HG02885 (cell line): Measurements from ENCODE around the gene TRIO.

ENCODE experiments used
- ATAC-seq: cut with Tn5 transposase; IDR thresholded peaks from one replicate; pipeline ENCODE4 v1.9.1; 2021; ENCODE audit warnings: mild to moderate bottlenecking; ENCODE audit not compliant: unreplicated experiment, poor library complexity

Gene TRIO

GRCh38 chr5:14164164-14165163 is 21.3 kb downstream of the TRIO start:
- ATAC-seq: no peak

- no peak for ATAC-seq
Observed at GRCh38 chr5:14165375-14166106, 22.4 kb downstream of the TRIO start.

- ATAC-seq: no peak
Observed at GRCh38 chr5:14166437-14166836, 23.3 kb downstream of the TRIO start.

- ATAC-seq: peak; percentile 31
Observed at GRCh38 chr5:14167211-14167845, 24.2 kb downstream of the TRIO start.

DNA sequence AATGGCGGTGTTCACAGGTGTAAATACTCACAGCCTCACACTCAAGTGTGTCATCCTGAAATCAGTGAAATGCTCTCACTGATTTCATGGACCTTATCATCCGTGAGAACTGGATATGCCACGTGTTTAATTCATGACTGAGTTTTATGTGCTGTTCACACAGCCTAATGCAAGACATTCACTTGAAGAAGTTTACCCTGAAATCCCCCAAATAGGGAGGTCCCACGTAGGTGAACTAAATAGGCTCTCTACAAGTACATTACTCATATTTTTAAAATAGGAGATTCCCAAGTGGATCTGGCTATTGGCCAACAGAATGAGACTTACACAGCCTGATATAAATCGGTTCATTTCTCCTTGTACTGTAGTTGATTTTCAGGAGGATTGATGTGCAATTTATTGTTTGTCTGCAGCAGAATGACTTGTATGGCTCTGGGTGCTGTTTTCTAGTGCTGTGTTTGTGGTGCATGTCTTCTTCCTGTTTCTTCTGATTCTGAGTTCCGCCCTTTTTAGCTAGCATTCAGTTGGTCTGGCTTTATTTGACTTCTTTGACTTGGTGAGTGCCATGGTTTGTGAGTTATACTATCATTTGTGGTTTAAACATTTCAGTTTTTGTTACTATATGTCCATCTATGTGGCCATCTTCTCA is 25.1 kb downstream of the TRIO start:
- peak; percentile 39 for ATAC-seq

DNA sequence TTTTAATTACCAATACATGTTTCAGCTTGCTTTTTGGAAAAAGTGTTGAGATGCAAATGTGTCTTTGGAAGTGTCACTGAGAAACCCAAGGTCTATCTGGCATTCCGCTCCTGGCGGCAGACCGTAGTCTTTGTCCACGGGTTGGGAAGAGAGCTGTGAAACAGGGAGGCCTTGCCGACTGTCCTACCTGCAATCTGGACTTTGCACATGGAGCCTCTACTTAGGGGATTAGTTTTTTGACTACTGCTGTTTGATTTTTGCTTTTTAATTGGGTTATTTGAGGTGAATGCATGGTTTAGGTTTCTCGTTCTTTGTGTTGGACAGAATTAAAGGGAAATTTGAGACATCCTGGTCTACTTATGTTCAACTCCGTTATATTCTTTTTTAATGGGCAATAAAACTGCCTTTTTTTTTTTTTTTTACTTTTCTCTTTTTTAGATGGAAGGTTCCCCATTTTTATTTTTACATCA is 25.7 kb downstream of the TRIO start:
- ATAC-seq: peak; percentile 0

DNA sequence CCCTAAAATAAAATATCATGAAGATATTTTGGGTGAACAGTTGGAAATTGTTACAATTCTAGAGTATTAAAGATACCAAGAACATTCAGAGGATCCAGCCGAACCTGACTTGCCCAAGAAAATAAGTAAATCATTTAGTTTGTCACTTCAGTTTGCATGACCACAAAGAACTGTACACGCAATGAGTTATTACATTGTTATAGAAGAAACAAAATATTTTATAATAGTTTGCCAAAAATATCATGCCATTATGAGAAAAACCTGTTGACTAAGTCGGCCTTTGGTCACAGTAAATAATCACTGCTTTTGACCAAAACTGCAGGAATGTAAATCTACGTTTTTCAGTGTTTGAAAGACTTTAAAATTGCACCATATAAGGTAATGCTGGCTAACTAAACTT is 27.9 kb downstream of the TRIO start:
- ATAC-seq: no peak

GRCh38 chr5:14171621-14172020 is 28.5 kb downstream of the TRIO start:
- peak; percentile 29 for ATAC-seq

GRCh38 chr5:14172149-14172795 is 29.1 kb downstream of the TRIO start:
- ATAC-seq: peak; percentile 73

- ATAC-seq: no peak
Observed at GRCh38 chr5:14173377-14174229, 30.5 kb downstream of the TRIO start.

DNA sequence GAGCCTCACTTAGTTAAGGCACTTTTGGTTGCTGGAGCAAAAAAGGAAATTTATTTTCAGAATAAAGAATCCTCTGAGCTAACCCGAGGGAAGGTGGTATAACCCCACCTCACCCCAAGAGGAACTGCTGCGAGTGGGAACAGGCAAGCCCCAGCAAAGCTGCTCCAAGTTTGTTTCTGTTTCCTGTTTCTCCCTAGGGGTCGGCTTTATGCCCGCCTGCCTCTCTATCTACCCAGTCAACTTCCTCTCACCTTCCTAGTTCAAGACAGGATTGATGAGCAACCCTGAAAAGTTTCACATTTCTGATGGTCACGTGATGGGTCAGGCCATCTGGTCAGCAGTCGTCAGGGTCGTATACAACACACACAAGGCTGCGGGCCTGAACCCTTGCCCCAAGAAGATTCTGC is 31.1 kb downstream of the TRIO start:
- no peak for ATAC-seq

GRCh38 chr5:14175381-14175780 is 32.2 kb downstream of the TRIO start:
- no peak for ATAC-seq

DNA sequence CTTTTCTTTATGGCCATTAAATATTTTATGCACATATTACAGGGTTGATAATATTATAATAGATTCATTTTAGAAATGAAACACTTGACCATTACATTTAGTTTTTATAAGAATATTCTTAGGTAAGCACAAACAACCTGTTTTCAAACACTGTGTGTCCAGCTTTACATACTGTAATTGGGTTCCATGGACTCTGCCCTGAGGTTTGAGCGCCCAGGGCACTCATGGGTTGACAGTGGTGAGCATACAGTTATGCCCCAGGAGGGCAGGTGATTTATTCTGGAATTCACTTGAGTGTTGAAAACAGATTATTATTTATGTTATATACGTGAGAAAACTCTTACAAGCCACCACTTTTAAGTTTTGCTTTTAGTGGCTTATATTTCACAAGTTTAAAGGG is 33.7 kb downstream of the TRIO start:
- ATAC-seq: no peak

- ATAC-seq: no peak
Observed at GRCh38 chr5:14177634-14178033, 34.5 kb downstream of the TRIO start.

DNA sequence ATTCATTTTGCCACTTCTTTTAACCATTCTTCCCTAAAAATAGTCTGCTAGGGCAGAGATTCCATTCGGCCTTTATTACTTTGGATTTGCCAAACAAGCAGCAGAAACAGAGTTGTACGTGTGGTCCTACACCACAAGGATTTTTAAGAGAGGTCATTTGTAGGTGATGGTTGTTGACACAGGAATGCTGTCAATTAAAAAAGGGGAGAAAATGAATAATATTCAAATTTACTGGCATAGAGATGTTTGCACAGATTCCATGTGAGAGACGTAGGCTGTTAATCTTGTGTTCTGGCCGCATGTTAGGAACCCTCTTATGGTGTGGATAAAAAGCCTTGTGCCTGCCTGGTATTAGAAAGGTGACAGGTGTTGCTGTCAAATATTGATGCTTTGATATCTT is 34.9 kb downstream of the TRIO start:
- ATAC-seq: no peak

DNA sequence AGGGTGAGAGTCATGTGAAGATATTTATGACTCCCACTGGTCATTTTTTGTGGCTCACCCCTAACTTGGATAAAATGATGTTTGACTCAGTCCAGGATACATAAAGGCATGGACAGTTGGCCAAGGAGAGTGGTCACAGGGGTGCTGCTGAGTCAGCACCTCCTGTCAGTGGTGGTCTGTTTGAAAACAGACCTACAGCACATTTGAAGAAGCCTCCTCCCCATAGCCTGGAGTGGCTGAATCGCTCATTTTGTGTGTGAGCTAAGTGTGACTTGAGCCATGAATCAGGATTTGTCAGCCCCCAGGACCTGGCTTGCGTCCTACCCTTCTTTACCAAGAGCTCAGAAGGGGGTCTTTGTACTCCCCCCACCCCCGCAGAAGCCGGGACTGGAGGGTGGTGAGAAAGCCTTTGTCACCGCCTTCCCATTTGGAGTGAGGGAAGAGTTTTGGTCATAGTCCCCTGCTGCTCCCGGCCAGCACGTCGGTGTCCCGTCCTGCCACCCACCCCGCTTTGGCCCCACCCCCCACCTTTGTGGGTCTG is 35.6 kb downstream of the TRIO start:
- no peak for ATAC-seq

- no peak for ATAC-seq
Observed at GRCh38 chr5:14179446-14179845, 36.3 kb downstream of the TRIO start.

- no peak for ATAC-seq
Observed at GRCh38 chr5:14180437-14180836, 37.3 kb downstream of the TRIO start.
